ENCODE results near the gene DLG2. TPM values are rescaled to one million over a fixed set of nuclear protein-coding genes. Genes with fewer than 3 reads are reported as not detected.

DLG2 gene
- total RNA-seq, 1 donor from 2014 or later = 1.8 TPM

DNA sequence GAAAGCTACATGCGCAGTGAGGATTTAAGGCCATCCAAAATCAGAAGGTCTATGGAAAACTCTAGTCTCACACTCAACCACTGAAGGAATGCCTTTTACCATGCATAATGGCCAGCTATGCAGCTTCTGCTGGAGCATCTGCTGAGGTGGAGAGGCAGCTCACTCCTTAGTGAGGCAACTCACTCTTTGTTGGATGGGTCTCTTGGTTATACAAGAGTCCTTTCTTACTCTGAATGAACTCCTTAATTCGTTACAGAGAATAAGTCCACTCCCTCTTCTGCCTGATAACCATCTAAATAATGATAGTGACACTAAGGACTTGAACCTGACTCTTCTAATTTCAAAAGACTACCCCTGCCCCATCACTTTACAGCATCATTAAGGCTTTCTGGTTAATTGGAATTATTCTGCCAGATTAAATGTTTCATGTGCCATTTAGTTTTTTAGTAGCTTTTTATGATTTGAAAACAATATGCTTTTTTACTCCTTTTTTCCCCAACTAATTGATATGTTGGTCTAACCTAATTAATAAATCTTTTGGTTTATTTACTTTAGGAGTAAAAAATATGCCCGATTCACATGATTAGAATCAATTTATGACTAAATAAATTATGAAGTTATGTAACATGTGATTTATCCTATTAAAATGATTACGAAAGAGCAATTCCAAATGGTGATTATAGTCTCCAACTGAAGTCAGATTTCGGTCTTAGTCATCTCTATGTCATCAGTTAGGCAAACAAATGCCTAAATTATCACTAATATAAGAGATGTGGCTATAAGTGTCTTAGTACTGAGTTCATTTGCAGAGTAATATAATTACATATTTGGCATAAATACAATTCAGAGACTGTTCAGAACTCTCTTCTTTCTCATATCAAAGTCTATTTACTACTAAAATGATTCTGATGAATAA lies 2054.3 kb downstream of the DLG2 start:
- no peak overlapping the region for H2AFZ ChIP-seq (ENCODE audit: low read depth, low read length)
- no peak for FAIRE-seq
- peak; percentile 27 for DNase-seq (ENCODE audit: low read depth)
- no peak overlapping the region for H3K27ac ChIP-seq (ENCODE audit: low read depth, low read length)
- H4K20me1 ChIP-seq (ENCODE audit: insufficient read depth, low read length) = no peaks in the 10 kb centered on the region
- TF ChIP-seq, protein P1, sequence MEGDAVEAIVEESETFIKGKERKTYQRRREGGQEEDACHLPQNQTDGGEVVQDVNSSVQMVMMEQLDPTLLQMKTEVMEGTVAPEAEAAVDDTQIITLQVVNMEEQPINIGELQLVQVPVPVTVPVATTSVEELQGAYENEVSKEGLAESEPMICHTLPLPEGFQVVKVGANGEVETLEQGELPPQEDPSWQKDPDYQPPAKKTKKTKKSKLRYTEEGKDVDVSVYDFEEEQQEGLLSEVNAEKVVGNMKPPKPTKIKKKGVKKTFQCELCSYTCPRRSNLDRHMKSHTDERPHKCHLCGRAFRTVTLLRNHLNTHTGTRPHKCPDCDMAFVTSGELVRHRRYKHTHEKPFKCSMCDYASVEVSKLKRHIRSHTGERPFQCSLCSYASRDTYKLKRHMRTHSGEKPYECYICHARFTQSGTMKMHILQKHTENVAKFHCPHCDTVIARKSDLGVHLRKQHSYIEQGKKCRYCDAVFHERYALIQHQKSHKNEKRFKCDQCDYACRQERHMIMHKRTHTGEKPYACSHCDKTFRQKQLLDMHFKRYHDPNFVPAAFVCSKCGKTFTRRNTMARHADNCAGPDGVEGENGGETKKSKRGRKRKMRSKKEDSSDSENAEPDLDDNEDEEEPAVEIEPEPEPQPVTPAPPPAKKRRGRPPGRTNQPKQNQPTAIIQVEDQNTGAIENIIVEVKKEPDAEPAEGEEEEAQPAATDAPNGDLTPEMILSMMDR (IDR thresholded peaks at IDR 0.05; ENCODE audit: insufficient read depth, low read depth, low read length) = no peak
- no peak for TF ChIP-seq EZH2 (IDR thresholded peaks at IDR 0.05; ENCODE audit: insufficient read depth, low read length)
- H3K27me3 ChIP-seq (ENCODE audit: insufficient read depth, low read length) = no peaks in the 10 kb centered on the region
- no peak overlapping the region for H3K4me3 ChIP-seq (ENCODE audit: insufficient read depth, low read depth, low read length)
- no peaks in the 10 kb centered on the region for H3K4me1 ChIP-seq (ENCODE audit: insufficient read depth, low read length)
- H3K27me3 Mint-ChIP-seq (ENCODE audit: low read depth, unreplicated experiment) = no peaks in the 10 kb centered on the region
- H3K4me1 Mint-ChIP-seq (ENCODE audit: low read depth, unreplicated experiment) = peaks cover 7% of the 10 kb centered on the region
- no peaks in the 10 kb centered on the region for H3K79me2 ChIP-seq (ENCODE audit: insufficient read depth, low read length)
- no peaks in the 10 kb centered on the region for H3K9me3 Mint-ChIP-seq (ENCODE audit: unreplicated experiment)
- H3K27ac Mint-ChIP-seq (ENCODE audit: unreplicated experiment) = no peak overlapping the region
- H3K4me3 Mint-ChIP-seq (ENCODE audit: unreplicated experiment) = no peak overlapping the region
- no peak overlapping the region for H3K4me2 ChIP-seq (ENCODE audit: low read length)
- H3K9me3 ChIP-seq (ENCODE audit: insufficient read depth, low read depth, low read length) = no peaks in the 10 kb centered on the region
- H3K9ac ChIP-seq (ENCODE audit: low read length) = no peak overlapping the region
- no peaks in the 10 kb centered on the region for H3K36me3 Mint-ChIP-seq (ENCODE audit: low read depth, unreplicated experiment)
- no peaks in the 10 kb centered on the region for H3K36me3 ChIP-seq (ENCODE audit: insufficient read depth, low read length)

DNA sequence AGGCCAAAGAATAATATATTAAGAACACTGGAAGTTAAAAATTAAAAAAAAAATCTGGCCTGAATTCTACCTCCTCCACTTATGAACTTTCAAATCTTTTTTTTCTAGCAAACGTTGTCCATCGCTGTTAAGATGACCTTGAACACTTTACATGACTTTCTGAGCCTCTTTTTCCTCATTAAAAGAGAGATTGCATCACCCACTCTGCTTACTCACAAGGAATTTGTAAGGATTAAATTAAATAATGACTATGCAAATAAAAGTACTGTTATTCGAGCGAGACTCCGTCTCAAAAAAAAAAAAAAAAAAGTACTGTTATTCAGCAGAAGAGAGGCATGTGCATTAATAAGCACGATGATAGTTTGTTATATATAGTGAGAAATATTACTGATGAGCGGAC lies 2055.8 kb downstream of the DLG2 start:
- Mint-ChIP-seq H3K27me3 (ENCODE audit: low read depth, unreplicated experiment) (no peaks in the 10 kb centered on the region), H3K4me1 (ENCODE audit: low read depth, unreplicated experiment) (peaks cover 13% of the 10 kb centered on the region), H3K27ac (ENCODE audit: unreplicated experiment) (peak overlapping the region; percentile 3), H3K9me3 (ENCODE audit: unreplicated experiment) (no peaks in the 10 kb centered on the region), H3K36me3 (ENCODE audit: low read depth, unreplicated experiment) (no peaks in the 10 kb centered on the region), H3K4me3 (ENCODE audit: unreplicated experiment) (no peak overlapping the region)
- Histone ChIP-seq H3K9ac (ENCODE audit: low read length) (no peak overlapping the region), H3K79me2 (ENCODE audit: insufficient read depth, low read length) (no peaks in the 10 kb centered on the region), H3K4me1 (ENCODE audit: insufficient read depth, low read length) (no peaks in the 10 kb centered on the region), H3K9me3 (ENCODE audit: insufficient read depth, low read depth, low read length) (no peaks in the 10 kb centered on the region), H3K27ac (ENCODE audit: low read depth, low read length) (no peak overlapping the region), H3K4me2 (ENCODE audit: low read length) (no peak overlapping the region), H3K4me3 (ENCODE audit: insufficient read depth, low read depth, low read length) (no peak overlapping the region), H3K27me3 (ENCODE audit: insufficient read depth, low read length) (no peaks in the 10 kb centered on the region), H2AFZ (ENCODE audit: low read depth, low read length) (no peak overlapping the region), H4K20me1 (ENCODE audit: insufficient read depth, low read length) (no peaks in the 10 kb centered on the region), H3K36me3 (ENCODE audit: insufficient read depth, low read length) (no peaks in the 10 kb centered on the region)
- DNase-seq (ENCODE audit: low read depth) (peak; percentile 50), FAIRE-seq (no peak)
- TF ChIP-seq, protein P1 (IDR thresholded peaks at IDR 0.05; ENCODE audit: insufficient read depth, low read depth, low read length) = no peak
- no peak for TF ChIP-seq EZH2 (IDR thresholded peaks at IDR 0.05; ENCODE audit: insufficient read depth, low read length)
